IPS DF 6.9 (cell line): Measurements from ENCODE around the gene CTTN.

ENCODE experiments used
- DNase-seq: peaks from one replicate; pipeline ENCODE4 v3.0.0-alpha.2; 2013; ENCODE audit warnings: low read depth, low spot score
- H3K27ac ChIP-seq: one replicate; pipeline ENCODE4 v1.5.1; 2013; ENCODE audit warnings: low read length, control low read depth
- H3K27me3 ChIP-seq: 2 replicates; pipeline ENCODE4 v1.6.1; 2013; ENCODE audit warnings: mild to moderate bottlenecking, low read length; ENCODE audit not compliant: control insufficient read depth, insufficient read depth
- H3K36me3 ChIP-seq: 2 replicates; pipeline ENCODE4 v1.6.1; 2013; ENCODE audit warnings: low read length; ENCODE audit not compliant: control insufficient read depth, insufficient read depth
- H3K4me1 ChIP-seq: 2 replicates; pipeline ENCODE4 v1.6.1; 2013; ENCODE audit warnings: low read length; ENCODE audit not compliant: control insufficient read depth, insufficient read depth
- H3K4me3 ChIP-seq: 2 replicates; pipeline ENCODE4 v1.5.1; 2013; ENCODE audit warnings: mild to moderate bottlenecking, low read length
- H3K9me3 ChIP-seq: 2 replicates; pipeline ENCODE4 v1.6.1; 2013; ENCODE audit warnings: low read length, inconsistent platforms; ENCODE audit not compliant: control insufficient read depth, insufficient read depth
- WGBS: extraction: QIAGEN DNeasy Blood & Tissue Kit; methylation state at CpG from one replicate; pipeline ENCODE4 v1.1.7; 2013; ENCODE audit warnings: mixed read lengths, missing lambda C conversion rate; ENCODE audit not compliant: insufficient read length, insufficient coverage; 5-methylcytosine and 5-hydroxymethylcytosine counted together

CTTN gene

GRCh38 chr11:70433966-70434812 lies 35.9 kb downstream of the CTTN start:
- peaks cover 70% of the 10 kb centered on the region for H3K36me3 ChIP-seq
- H3K9me3 ChIP-seq = no peaks in the 10 kb centered on the region
- no peaks in the 10 kb centered on the region for H3K27me3 ChIP-seq
- H3K4me1 ChIP-seq = no peaks in the 10 kb centered on the region; the same call in 1 of the 2 replicates
- H3K4me3 ChIP-seq = no peak overlapping the region
- no CpG with 5 or more reads among the region's 36 CpGs for WGBS
- no peak for DNase-seq
- no peak overlapping the region for H3K27ac ChIP-seq

- Histone ChIP-seq H3K4me3 (no peak overlapping the region), H3K27ac (no peak overlapping the region), H3K36me3 (peaks cover 64% of the 10 kb centered on the region), H3K9me3 (no peaks in the 10 kb centered on the region), H3K27me3 (no peaks in the 10 kb centered on the region), H3K4me1 (no peaks in the 10 kb centered on the region)
- DNase-seq = no peak
- no CpG with 5 or more reads among the region's 17 CpGs for WGBS
These were observed 36.5 kb downstream of the CTTN start for GRCh38 chr11:70434813-70435278.

- Histone ChIP-seq H3K9me3 (no peaks in the 10 kb centered on the region), H3K27ac (no peak overlapping the region), H3K4me3 (no peak overlapping the region), H3K4me1 (no peaks in the 10 kb centered on the region), H3K36me3 (peaks cover 63% of the 10 kb centered on the region), H3K27me3 (no peaks in the 10 kb centered on the region)
- DNase-seq = no peak
- WGBS = no CpG with 5 or more reads among the region's 13 CpGs
These were observed 37.0 kb downstream of the CTTN start for GRCh38 chr11:70435361-70435760.

- H3K36me3 ChIP-seq = peaks cover 58% of the 10 kb centered on the region
- no peaks in the 10 kb centered on the region for H3K9me3 ChIP-seq
- no peaks in the 10 kb centered on the region for H3K4me1 ChIP-seq
- H3K27ac ChIP-seq = no peak overlapping the region
- no peak for DNase-seq
- no CpG with 5 or more reads among the region's 24 CpGs for WGBS
- H3K27me3 ChIP-seq = no peaks in the 10 kb centered on the region
- no peak overlapping the region for H3K4me3 ChIP-seq
These were observed 37.6 kb downstream of the CTTN start for GRCh38 chr11:70435765-70436500.

- no peak overlapping the region for H3K4me3 ChIP-seq
- peaks cover 53% of the 10 kb centered on the region for H3K36me3 ChIP-seq
- H3K9me3 ChIP-seq = no peaks in the 10 kb centered on the region
- no CpG with 5 or more reads among the region's 15 CpGs for WGBS
- H3K27me3 ChIP-seq = no peaks in the 10 kb centered on the region
- no peak overlapping the region for H3K27ac ChIP-seq
- DNase-seq = no peak
- no peaks in the 10 kb centered on the region for H3K4me1 ChIP-seq
These were observed 38.2 kb downstream of the CTTN start for GRCh38 chr11:70436501-70436860.

GRCh38 chr11:70437111-70437784 lies 38.9 kb downstream of the CTTN start:
- no peak overlapping the region for H3K27ac ChIP-seq
- no CpG with 5 or more reads among the region's 18 CpGs for WGBS
- no peaks in the 10 kb centered on the region for H3K9me3 ChIP-seq
- DNase-seq = no peak
- no peaks in the 10 kb centered on the region for H3K27me3 ChIP-seq
- no peaks in the 10 kb centered on the region for H3K4me1 ChIP-seq
- peaks cover 46% of the 10 kb centered on the region for H3K36me3 ChIP-seq
- no peak overlapping the region for H3K4me3 ChIP-seq

GRCh38 chr11:70440206-70440605 lies 41.9 kb downstream of the CTTN start:
- Histone ChIP-seq H3K27ac (no peak overlapping the region), H3K4me1 (no peaks in the 10 kb centered on the region), H3K4me3 (no peak overlapping the region), H3K9me3 (no peaks in the 10 kb centered on the region), H3K27me3 (no peaks in the 10 kb centered on the region), H3K36me3 (peaks cover 21% of the 10 kb centered on the region; the same call in 1 of the 2 replicates)
- no CpG with 5 or more reads among the region's 6 CpGs for whole genome bisulfite sequencing
- DNase-seq = no peak

GRCh38 chr11:70443773-70444030 lies 45.4 kb downstream of the CTTN start:
- H3K27me3 ChIP-seq = no peaks in the 10 kb centered on the region
- no CpG with 5 or more reads among the region's 11 CpGs for WGBS
- H3K36me3 ChIP-seq = no peaks in the 10 kb centered on the region
- H3K4me3 ChIP-seq = no peak overlapping the region
- no peaks in the 10 kb centered on the region for H3K9me3 ChIP-seq
- no peaks in the 10 kb centered on the region for H3K4me1 ChIP-seq
- no peak for DNase-seq
- H3K27ac ChIP-seq = no peak overlapping the region

GRCh38 chr11:70445091-70445490 lies 46.8 kb downstream of the CTTN start:
- no peak for DNase-seq
- no CpG with 5 or more reads among the region's 11 CpGs for WGBS
- H3K4me1 ChIP-seq = no peaks in the 10 kb centered on the region
- H3K27ac ChIP-seq = no peak overlapping the region
- H3K27me3 ChIP-seq = no peaks in the 10 kb centered on the region
- H3K9me3 ChIP-seq = no peaks in the 10 kb centered on the region
- H3K4me3 ChIP-seq = no peak overlapping the region
- no peaks in the 10 kb centered on the region for H3K36me3 ChIP-seq

- Histone ChIP-seq H3K4me3 (no peak overlapping the region), H3K9me3 (no peaks in the 10 kb centered on the region), H3K27ac (no peak overlapping the region), H3K36me3 (no peaks in the 10 kb centered on the region), H3K27me3 (no peaks in the 10 kb centered on the region), H3K4me1 (no peaks in the 10 kb centered on the region)
- no CpG with 5 or more reads among the region's 7 CpGs for WGBS
- DNase-seq = no peak
These were observed 47.3 kb downstream of the CTTN start for GRCh38 chr11:70445605-70446004.
